ENCODE data around the gene OPRM1.
"Not testable (repeated sequence)": the region's sequence is repeated elsewhere in the genome, so short reads cannot be mapped to it uniquely, and the experiment has no call there.

OPRM1 gene

GRCh38 chr6:154213782-154214181 is 174.7 kb downstream of the OPRM1 start:
- DNase-seq, result no peak

GRCh38 chr6:154218301-154218700 is 179.3 kb downstream of the OPRM1 start:
- DNase-seq, result no peak

- DNase-seq, result no peak
These were observed 179.7 kb downstream of the OPRM1 start for GRCh38 chr6:154218787-154219186.

GRCh38 chr6:154219250-154219649 is 180.2 kb downstream of the OPRM1 start:
- DNase-seq, result no peak

- DNase-seq, result no peak
These were observed 183.7 kb downstream of the OPRM1 start for GRCh38 chr6:154222716-154223115.

- no peak for DNase-seq
These were observed 184.3 kb downstream of the OPRM1 start for GRCh38 chr6:154223296-154223695.

GRCh38 chr6:154226461-154226860 is 187.4 kb downstream of the OPRM1 start:
- no peak for DNase-seq

- DNase-seq, result no peak
These were observed 189.0 kb downstream of the OPRM1 start for GRCh38 chr6:154227862-154228520.

GRCh38 chr6:154228521-154228905 is 189.5 kb downstream of the OPRM1 start:
- no peak for DNase-seq

GRCh38 chr6:154229786-154230185 is 190.7 kb downstream of the OPRM1 start:
- DNase-seq, result no peak

- DNase-seq, result no peak
These were observed 191.4 kb downstream of the OPRM1 start for GRCh38 chr6:154230393-154230792.

- DNase-seq, result no peak
These were observed 192.0 kb downstream of the OPRM1 start for GRCh38 chr6:154230910-154231595.

- no peak for DNase-seq
These were observed 193.2 kb downstream of the OPRM1 start for GRCh38 chr6:154232013-154232910.

- DNase-seq, result no peak
These were observed 194.3 kb downstream of the OPRM1 start for GRCh38 chr6:154233383-154233782.

GRCh38 chr6:154234019-154234772 is 195.2 kb downstream of the OPRM1 start:
- DNase-seq, result no peak

- no peak for DNase-seq
These were observed 197.7 kb downstream of the OPRM1 start for GRCh38 chr6:154236646-154237301.

- DNase-seq, result no peak
These were observed 199.8 kb downstream of the OPRM1 start for GRCh38 chr6:154238831-154239230.

- DNase-seq, result no peak
These were observed 200.4 kb downstream of the OPRM1 start for GRCh38 chr6:154239392-154239791.

GRCh38 chr6:154241061-154241460 is 202.0 kb downstream of the OPRM1 start:
- DNase-seq, result not testable (repeated sequence)

- DNase-seq, result no peak
These were observed 202.5 kb downstream of the OPRM1 start for GRCh38 chr6:154241581-154241980.

GRCh38 chr6:154242617-154243357 is 203.7 kb downstream of the OPRM1 start:
- no peak for DNase-seq

Measured in 8988T (cell line).